DOHH2 (cell line): ENCODE data around the gene GRHL3.

ENCODE experiments used
- H3F3A ChIP-seq: fragments of 200-600 bp; sonication (generic), shearing (Covaris generic); 2 replicates; pipeline ENCODE4 v1.6.0; 2016; ENCODE audit warnings: antibody characterized with exemption, mild to moderate bottlenecking; ENCODE audit not compliant: control insufficient read depth, insufficient read depth
- H3K27ac ChIP-seq: fragments of 200-600 bp; sonication (generic); 2 replicates; pipeline ENCODE4 v1.5.1; 2014; ENCODE audit warnings: low read depth, mild to moderate bottlenecking, low read length, moderate library complexity
- H3K27me3 ChIP-seq: fragments of 200-600 bp; sonication (generic); 2 replicates; pipeline ENCODE4 v1.6.1; 2014; ENCODE audit warnings: mild to moderate bottlenecking, low read length, mixed read lengths; ENCODE audit not compliant: control insufficient read depth
- H3K36me3 ChIP-seq: fragments of 200-600 bp; sonication (generic); 2 replicates; pipeline ENCODE4 v1.6.1; 2014; ENCODE audit warnings: mild to moderate bottlenecking, low read length, moderate library complexity, mixed read lengths; ENCODE audit not compliant: control insufficient read depth
- H3K4me1 ChIP-seq: fragments of 200-600 bp; sonication (generic); 2 replicates; pipeline ENCODE4 v1.6.1; 2014; ENCODE audit warnings: mild to moderate bottlenecking, low read length, mixed read lengths; ENCODE audit not compliant: control insufficient read depth
- H3K4me2 ChIP-seq: fragments of 200-600 bp; sonication (generic); 2 replicates; pipeline ENCODE4 v1.6.0; 2014; ENCODE audit warnings: mild to moderate bottlenecking, low read length, moderate library complexity
- H3K4me3 ChIP-seq: fragments of 200-600 bp; sonication (generic); 2 replicates; pipeline ENCODE4 v1.5.1; 2014; ENCODE audit warnings: mild to moderate bottlenecking, low read length, mixed read lengths
- H3K79me2 ChIP-seq: fragments of 200-600 bp; sonication (generic); 2 replicates; pipeline ENCODE4 v1.6.1; 2014; ENCODE audit warnings: mild to moderate bottlenecking, low read length, mixed read lengths; ENCODE audit not compliant: control insufficient read depth
- H3K9me2 ChIP-seq: fragments of 200-600 bp; sonication (generic); replicated peaks from 2 replicates; pipeline ENCODE4 v1.6.1; 2014; ENCODE audit warnings: mild to moderate bottlenecking, low read length, mixed read lengths; ENCODE audit not compliant: control insufficient read depth
- H3K9me3 ChIP-seq: fragments of 200-600 bp; sonication (generic); 2 replicates; pipeline ENCODE4 v1.6.1; 2014; ENCODE audit warnings: antibody characterized with exemption, low read length, mixed read lengths; ENCODE audit not compliant: control insufficient read depth, insufficient read depth
- H4K20me1 ChIP-seq: fragments of 200-600 bp; sonication (generic); 2 replicates; pipeline ENCODE4 v1.6.0; 2014; ENCODE audit warnings: low read depth, mild to moderate bottlenecking, antibody characterized with exemption, low read length, moderate library complexity; ENCODE audit not compliant: control insufficient read depth, insufficient read depth
- CTCF ChIP-seq: fragments of 200-600 bp; sonication (generic); IDR thresholded peaks from one replicate; pipeline ENCODE4 v1.5.1; 2014; ENCODE audit warnings: antibody characterized with exemption, mild to moderate bottlenecking, low read depth, low read length; ENCODE audit not compliant: poor library complexity, severe bottlenecking
- EZH2phosphoT487 ChIP-seq: fragments of 200-600 bp; sonication (generic); IDR thresholded peaks from 2 replicates; pipeline ENCODE4 v1.6.1; 2017; ENCODE audit warnings: borderline replicate concordance, mild to moderate bottlenecking, antibody characterized with exemption, low read length, moderate library complexity, mixed read lengths

GRHL3 gene

GRCh38 chr1:24348196-24348595, 29.0 kb downstream of the GRHL3 start:
- H3K4me1 ChIP-seq = peaks cover 7% of the 10 kb centered on the region
- no peaks in the 10 kb centered on the region for H3F3A ChIP-seq
- TF ChIP-seq EZH2phosphoT487 (no peak), CTCF (no peak)
- H3K4me2 ChIP-seq = no peak overlapping the region
- no peaks in the 10 kb centered on the region for H4K20me1 ChIP-seq
- no peaks in the 10 kb centered on the region for H3K36me3 ChIP-seq
- H3K27ac ChIP-seq = no peak overlapping the region
- H3K27me3 ChIP-seq = no peaks in the 10 kb centered on the region
- H3K4me3 ChIP-seq = no peak overlapping the region
- H3K79me2 ChIP-seq = no peaks in the 10 kb centered on the region
- H3K9me3 ChIP-seq = no peaks in the 10 kb centered on the region
- no peaks in the 10 kb centered on the region for H3K9me2 ChIP-seq

- Histone ChIP-seq H3K4me3 (no peak overlapping the region), H3K27me3 (no peaks in the 10 kb centered on the region), H3K4me2 (no peak overlapping the region), H3K9me3 (no peaks in the 10 kb centered on the region), H3K79me2 (no peaks in the 10 kb centered on the region), H3K9me2 (no peaks in the 10 kb centered on the region), H3F3A (no peaks in the 10 kb centered on the region), H3K36me3 (no peaks in the 10 kb centered on the region), H3K4me1 (peaks cover 7% of the 10 kb centered on the region), H4K20me1 (no peaks in the 10 kb centered on the region), H3K27ac (no peak overlapping the region)
- TF ChIP-seq CTCF = no peak
- no peak for TF ChIP-seq EZH2phosphoT487
Measured at GRCh38 chr1:24349891-24350290, 30.7 kb downstream of the GRHL3 start.

- Histone ChIP-seq H3K9me3 (no peaks in the 10 kb centered on the region), H3K4me2 (no peak overlapping the region), H3K4me1 (peaks cover 7% of the 10 kb centered on the region), H3K27ac (no peak overlapping the region), H4K20me1 (no peaks in the 10 kb centered on the region), H3K36me3 (no peaks in the 10 kb centered on the region), H3K4me3 (no peak overlapping the region), H3F3A (no peaks in the 10 kb centered on the region), H3K27me3 (no peaks in the 10 kb centered on the region), H3K79me2 (no peaks in the 10 kb centered on the region), H3K9me2 (no peaks in the 10 kb centered on the region)
- no peak for TF ChIP-seq EZH2phosphoT487
- no peak for TF ChIP-seq CTCF
Measured at GRCh38 chr1:24351247-24351646, 32.1 kb downstream of the GRHL3 start.
